GM21529 (cell line): Measurements from ENCODE around the gene RDH13.
"Not testable (repeated sequence)": the region's sequence is repeated elsewhere in the genome, so short reads cannot be mapped to it uniquely, and the experiment has no call there.

Source experiments
- ATAC-seq: cut with Tn5 transposase; IDR thresholded peaks from one replicate; pipeline ENCODE4 v1.9.1; 2021; ENCODE audit not compliant: unreplicated experiment

The RDH13 gene

DNA sequence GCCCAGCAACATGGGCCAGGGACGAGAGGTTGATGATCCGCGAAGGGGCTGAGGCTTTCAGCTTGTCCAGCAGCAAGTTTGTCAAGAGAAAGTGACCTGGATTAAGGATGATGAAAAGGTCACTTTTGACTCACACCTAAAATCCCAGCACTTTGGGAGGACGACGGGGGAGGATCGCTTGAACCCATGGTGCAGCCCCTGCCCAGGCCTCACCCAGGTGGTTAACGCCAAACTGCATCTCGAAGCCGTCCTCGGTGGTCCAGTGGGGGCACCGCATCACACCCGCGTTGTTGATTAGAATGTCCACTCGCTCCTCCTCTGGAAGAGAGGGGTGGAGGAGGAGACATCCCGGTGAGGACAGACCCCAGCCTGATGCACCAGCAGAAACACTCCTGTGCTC lies 14.5 kb downstream of the RDH13 start:
- ATAC-seq, result no peak

DNA sequence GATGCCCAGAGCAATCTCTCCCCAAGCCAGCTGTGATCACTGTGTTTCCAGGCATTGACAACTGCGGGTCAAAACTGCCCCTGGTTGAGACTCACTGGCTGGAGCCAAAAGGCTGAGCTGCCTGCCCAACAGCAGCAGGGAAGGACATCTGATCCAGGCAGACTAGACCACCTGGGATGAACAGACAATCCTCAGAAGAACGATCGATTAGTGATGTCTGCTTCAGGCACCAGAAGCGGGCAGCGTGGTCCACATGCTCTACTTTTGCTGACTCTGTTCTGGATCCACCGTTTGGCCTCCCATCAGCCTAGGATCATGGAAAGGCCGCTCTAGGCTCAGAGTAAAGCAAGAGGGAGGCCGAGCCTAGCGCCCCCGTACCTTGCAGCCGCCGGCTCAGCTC lies 15.0 kb downstream of the RDH13 start:
- no peak for ATAC-seq

DNA sequence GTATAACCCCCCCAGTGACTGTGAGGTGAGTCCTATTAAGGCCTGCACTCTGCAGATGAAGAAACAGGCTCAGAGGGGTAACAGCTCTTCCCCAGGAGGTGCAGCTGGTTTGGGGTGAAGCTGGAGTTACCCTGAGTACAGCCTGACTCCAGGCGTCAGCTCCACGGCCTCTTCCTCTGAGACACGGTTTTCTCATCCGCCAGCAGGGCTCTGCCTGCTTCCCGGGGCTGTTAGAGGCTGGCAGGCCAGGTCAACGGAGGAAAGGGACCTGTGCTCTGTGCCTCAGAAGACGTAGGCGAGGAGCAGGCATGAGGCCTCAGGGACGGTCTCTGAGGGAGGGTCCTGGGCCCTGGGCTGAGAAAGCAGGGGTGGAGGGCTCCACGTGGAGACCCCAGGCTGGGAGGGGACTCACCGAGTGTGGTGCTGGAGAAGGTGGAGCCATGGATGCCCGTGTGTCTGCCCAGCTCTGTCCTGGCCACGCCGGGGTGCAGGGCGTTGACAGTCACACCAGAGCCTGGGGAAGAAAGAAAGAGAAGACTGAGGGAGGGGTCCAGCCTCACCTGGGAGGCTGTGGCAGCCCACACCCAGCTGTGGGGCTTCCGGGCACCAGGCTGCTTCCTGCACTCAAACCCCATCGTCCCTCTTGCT lies 15.8 kb downstream of the RDH13 start:
- ATAC-seq, result no peak

DNA sequence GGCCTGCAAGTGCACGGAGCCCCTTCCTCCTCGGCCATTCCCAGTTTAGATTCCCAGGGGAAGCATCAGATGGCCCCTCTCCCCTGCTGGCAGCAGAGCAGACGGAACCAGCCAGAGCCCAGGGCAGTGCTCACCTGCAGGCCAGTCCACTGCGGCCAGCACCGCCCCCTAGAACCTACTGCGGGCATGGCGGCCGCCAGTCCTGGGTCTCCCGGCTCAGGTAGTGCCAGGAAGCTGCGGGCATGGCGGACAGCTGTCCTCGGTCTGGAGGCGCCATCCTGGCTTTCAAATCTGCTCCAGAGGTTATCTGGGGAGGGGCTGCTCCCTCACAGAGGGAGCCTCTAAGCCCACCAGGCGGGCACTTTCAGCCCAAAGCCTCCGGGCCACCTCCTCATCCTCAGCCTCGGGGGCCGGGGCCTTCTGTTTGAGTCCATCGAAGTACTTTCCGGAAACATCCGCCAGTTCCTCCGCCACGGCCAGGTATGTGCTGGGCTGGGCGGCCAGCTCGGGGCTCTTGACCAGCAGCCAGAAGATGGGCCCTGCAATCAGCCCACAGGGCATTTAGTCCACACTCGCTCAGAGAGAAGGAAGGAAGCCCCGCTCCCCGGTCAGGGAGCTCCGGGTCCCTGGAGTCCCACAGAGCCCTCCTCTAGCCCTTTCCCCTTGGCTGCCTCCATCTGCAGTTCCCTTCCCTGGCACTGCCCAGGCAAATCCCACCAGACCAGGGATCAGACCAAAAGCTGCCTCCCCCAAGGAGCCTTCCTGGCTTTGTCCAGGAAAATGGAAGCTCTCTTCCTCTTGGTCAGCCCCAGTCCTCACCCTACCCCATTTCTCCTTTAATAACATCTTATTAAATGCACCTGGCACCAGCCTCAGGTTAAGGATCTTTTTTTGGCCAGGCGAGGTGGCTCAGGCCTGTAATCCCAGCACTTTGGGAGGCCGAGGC lies 17.9 kb downstream of the RDH13 start:
- no peak for ATAC-seq

DNA sequence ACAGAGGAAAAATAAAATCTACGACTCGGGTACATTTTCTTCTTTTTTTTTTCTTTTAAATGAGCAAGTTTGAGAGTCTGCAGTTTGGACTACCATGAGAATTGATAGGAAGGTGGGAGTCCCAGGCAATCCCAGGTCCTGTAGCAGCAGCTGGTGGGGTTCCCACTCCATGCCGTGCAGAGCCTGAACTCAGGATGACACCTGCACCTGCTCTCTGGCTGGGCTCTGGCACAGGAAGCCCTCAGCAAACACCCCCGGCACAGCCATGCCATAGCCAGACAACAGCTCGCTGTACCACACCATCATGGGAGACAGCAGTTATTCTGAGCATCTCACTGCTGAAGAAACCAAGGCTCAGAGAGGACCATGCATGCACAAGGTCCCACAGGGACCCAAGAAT lies 18.7 kb downstream of the RDH13 start:
- no peak for ATAC-seq

DNA sequence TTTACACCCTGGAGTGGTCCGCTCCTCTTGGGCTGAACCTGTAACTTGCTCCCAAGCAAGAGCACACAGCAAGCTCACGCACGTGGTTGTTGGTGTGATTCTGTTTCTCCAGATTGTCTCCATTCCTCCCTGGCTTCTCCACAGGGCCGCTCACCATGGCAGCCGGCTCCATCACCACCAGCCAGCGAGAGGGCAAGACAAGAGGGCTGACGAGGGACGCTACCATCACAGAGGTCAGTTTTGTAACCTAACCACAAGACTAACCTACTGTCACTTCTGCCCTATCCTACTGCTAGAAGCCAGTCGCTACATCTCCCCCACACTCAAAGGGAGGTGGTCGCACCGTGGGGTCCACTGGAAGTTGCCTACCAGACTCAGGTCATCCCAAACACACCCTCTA lies 20.3 kb downstream of the RDH13 start:
- ATAC-seq, result no peak

DNA sequence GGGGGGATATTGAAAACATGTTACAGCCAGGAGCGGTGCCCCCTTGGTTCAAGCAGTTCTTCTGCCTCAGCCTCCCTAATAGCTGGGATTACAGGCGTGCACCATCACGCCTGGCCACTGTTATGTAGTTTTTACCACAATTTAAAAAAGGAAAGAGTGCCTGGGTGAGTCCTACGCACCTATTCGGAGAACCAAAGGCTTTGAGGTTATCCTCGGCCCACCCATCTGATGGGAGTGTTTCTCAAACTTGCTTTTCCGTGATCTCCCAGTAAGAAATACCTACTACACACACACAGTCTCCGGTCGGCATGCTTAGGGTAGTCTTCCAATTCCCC lies 20.6 kb downstream of the RDH13 start:
- no peak for ATAC-seq

DNA sequence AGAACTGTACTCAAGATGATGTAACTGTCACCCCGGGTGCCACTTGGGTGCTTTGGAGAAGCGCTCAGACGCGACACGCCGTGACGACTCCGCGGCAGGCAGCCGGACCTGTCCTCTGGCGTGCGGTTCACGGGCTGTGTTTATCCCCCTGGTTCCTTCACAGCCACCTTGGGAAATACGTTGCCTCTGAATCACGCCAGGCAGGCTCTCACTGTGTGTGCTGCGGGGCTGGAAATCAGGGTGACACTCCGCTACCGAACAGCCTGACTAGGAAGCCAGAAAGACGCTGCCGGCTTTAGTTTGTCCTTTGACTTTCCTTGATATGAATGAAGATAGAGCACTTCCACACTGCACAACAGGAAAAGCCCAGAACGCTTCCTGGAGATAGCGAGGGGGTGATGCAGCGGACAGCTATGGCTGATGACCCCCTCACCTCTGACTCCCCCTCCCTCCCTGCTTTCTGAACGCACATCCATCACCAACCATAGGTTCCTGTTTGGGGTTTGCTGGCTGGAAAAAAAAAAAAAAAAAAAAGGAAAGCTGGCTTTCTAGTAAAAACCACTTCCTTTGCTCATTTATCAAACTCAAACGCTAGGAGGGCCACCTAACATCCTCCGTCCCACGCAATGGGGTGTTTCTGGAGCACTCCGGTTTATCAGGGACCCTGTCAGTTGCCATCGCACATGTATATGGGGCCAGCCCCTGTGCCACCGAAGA lies 21.2 kb downstream of the RDH13 start:
- no peak for ATAC-seq

DNA sequence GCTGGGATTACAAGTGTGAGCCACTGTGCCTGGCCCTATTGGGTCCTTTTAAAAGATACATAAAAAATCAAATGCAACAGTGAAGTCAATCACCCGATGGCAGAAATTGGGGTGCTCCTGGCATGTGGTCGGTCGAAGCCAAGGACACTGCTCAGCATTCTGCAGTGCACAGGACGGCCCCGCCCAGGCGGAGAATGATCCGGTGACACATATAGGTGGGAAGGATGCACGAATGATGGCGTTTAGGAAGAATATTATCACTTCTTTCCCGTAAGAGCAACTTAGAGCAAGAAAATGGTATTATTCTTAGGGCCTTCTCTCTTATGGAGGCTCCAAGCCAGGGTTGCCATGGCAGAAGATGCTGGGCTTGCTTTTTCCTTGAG lies 21.7 kb downstream of the RDH13 start:
- ATAC-seq, result no peak

DNA sequence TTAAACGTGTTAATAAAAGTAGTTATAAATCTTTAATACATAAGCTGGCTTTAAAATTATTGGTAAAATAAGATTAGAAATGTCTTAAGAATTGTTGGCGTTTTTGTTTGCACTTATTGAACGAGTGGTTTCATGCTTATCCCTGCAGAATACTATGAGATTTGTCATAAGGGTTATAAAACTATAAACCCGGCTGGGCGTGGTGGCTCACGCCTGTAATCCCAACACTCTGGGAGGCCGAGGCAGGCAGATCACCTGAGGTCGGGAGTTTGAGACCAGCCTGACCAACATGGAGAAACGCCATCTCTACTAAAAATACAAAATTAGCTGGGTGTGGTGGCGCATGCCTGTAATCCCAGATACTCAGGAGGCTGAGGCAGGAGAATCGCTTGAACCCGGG lies 22.3 kb downstream of the RDH13 start:
- not testable (repeated sequence) for ATAC-seq

DNA sequence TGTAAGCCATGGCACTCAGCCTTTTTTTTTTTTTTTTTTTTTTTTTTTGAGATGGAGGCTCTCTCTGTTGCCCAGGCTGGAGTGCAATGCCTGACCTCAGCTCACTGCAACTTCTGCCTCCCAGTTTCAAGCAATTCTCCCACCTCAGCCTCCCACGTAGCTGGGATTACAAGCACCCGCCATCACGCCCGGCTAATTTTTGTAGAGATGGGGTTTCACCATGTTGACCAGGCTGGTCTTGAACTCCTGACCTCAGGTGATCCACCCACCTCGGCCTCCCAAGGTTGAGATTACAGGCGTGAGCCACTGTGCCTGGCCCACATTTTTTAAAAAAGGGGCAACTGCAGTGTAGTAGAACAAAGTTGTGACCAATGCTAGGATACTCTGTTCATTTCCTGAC lies 25.3 kb downstream of the RDH13 start:
- not testable (repeated sequence) for ATAC-seq

DNA sequence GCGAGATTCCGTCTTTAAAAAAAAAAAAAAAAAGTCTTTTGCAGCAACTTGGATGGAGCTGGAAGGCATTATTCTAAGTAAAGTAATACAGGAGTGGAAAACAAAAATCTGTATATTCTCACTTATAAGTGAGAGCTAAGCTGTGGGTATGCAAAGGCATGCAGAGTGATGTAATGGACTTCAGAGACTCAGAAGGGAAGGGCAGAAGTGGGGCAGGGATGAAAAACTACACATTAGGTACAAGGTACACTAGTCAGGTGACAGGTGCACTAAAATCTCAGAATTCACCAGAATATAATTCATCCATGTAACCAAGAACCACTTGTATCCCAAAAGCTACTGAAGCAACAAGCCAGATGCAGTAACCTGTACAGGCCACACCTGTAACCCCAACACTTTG lies 26.9 kb downstream of the RDH13 start:
- no peak for ATAC-seq

DNA sequence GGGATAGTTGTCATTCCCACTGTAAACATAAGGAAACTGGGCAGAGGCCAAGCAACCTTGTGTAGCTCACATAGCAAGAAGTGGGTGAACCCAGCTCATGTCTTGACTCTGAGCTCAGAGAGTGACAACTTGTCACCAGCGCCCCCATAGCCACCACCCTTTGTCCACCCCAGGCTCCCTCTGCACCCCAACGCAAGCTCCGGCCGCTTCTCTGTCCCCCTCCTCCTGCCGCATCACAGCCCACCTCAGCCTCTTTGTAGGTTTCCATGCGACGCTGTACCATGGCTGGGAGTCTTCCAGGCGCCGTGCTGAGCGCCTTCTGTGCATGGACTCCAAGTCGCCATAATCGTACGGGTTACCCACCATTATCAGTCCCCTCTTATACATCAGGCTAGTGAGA lies 28.2 kb downstream of the RDH13 start:
- no peak for ATAC-seq

DNA sequence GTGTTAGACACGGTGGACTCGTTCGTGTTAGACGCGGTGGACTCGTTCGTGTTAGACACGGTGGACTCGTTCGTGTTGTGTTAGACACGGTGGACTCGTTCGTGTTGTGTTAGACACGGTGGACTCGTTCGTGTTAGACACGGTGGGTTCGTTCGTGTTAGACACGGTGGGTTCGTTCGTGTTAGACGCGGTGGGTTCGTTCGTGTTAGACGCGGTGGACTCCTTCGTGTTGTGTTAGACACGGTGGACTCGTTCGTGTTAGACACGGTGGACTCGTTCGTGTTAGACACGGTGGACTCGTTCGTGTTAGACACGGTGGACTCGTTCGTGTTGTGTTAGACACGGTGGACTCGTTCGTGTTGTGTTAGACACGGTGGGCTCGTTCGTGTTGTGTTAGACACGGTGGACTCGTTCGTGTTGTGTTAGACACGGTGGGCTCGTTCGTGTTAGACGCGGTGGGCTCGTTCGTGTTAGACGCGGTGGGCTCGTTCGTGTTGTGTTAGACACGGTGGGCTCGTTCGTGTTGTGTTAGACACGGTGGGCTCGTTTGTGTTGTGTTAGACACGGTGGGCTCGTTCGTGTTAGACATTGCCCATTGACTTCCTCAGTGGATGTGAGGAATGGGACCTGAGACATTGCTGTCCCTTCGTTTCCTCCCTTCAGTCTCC lies 29.8 kb downstream of the RDH13 start:
- not testable (repeated sequence) for ATAC-seq

DNA sequence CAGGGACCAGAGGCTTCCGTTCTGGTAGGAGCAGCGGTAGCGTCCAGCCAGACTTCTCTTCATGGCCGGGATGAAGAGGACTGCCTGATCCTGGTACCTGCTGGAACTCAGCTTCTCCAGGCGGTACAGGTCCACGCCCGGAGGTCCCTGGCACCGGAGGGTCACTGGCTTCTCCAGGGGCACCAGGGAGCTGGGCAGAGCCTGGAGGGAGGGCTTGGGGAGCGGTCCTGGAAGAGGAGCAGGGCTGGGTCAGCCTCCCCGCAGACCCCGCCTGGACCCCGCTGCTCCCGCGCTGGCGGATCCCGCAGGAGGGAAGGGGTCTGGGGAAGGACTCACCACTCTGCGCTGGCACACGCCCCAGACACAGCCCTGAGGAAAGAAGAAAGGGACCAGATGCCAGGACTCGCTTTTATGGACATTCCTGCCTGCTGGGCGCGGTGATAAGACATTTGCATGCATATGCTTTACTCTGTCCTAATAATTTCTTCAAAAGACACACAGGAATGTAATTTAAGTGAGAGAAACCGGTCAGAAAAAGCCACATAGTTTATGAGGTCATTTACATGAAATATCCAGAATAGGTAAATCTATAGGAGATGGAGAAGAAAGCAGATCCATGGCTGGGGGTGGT lies 30.7 kb downstream of the RDH13 start:
- no peak for ATAC-seq

DNA sequence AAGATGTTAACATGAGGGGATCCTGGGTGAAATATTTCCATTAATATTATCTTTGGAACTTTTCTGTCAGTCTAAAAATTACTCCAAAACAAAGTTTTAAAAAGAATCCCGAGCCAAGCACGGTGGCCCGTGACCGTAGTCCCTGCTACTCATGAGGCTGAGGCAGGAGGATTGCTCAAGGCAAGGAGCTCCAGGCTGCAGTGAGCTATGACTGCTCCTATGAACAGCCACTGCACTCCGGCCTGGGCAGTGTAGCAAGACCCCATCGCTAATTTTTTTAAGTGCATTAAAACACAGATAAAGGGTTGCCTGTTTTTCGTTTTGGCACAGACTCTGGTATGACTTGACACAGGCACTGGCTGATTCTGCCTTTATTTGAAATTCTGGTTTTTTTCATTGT lies 31.8 kb downstream of the RDH13 start:
- no peak for ATAC-seq

DNA sequence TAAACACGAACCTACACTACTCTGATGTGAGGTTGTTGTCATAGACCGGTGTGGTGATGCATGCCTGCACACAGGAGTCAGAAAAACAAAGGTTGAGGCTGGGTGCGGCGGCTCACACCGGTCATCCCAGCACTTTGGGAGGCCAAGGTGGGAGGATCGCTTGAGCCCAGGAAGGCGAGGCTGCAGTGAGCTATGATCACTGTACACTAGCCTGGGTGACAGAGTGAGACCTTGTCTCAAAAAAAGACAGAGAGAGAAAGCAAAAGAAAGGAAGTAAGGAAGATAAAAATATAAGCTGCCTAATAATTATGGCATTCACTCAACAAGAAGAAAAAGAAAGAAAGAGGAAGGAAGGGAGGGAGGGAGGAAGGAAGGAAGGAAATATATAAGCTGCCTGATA lies 34.2 kb downstream of the RDH13 start:
- no peak for ATAC-seq

DNA sequence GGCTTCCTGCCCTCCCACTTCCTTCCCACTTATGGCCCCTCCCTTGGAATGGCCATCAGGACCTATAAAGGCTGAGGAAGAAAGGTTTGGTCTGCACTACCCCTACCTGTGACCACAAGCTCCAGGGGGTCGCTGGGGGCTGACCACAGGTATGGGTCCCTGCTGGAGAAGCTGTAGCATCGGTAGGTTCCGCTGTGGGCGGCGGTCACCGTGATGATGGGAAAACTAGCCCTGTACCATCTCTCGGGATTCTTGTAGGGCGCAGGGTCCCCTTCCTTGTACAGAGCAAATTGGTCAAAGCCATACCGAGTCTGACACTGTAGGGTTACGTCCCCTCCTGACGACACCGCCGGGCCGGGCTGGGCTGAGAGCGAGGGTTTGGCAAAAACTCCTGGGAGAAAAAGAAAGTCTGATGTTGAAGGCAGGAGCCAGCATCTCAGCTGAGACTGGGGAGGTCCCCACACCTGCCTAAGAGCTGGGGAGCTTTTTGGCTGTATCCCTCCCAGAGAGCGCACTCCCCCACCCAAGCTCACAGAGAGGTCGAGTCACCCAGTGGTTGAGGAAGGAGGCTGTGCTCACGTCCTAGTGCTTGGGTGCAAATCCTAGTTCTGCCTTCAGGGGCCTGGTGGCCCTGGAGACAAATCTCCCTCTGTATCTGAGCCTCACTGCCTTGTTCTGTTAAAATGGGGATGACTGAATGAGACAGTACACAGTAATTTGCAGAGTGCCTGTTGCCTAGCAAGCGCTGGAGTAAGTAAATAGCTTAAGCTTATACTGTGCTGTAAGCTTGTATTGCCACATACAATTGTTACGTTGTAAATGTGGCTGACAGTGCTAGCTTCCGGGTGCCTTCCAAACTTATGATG lies 35.2 kb downstream of the RDH13 start:
- no peak for ATAC-seq

DNA sequence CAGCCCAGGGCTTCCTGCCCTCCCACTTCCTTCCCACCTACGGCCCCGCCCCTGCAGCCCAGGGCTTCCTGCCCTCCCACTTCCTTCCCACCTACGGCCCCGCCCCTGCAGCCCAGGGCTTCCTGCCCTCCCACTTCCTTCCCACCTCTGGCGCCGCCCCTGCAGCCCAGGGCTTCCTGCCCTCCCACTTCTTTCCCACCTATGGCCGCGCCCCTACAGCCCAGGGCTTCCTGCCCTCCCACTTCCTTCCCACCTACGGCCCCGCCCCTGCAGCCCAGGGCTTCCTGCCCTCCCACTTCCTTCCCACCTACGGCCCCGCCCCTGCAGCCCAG lies 35.8 kb downstream of the RDH13 start:
- not testable (repeated sequence) for ATAC-seq

DNA sequence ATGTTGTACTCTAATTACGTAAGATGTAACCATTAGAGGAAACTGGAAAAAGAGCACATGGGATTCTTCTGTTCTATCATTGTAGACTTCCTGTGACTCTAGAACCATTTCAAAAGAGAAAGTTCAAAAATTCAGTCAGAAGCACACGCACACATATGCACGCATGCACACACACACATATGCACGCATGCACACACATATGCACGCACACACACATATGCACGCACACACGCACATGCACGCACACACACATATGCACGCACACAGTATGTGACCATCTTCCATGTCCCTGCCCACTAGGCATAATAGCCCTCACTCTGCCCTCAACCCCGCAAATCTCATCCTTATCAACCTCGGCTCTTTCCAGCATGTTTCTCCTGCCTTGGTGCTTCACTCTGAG lies 38.8 kb downstream of the RDH13 start:
- ATAC-seq, result no peak
